Medulla oblongata (tissue), 1 donor: ENCODE measurements around the gene INPP5K.
A peak's percentile ranks its signal among the peaks of the same experiment; 100 is the strongest.
"Not testable (repeated sequence)": the region's sequence is repeated elsewhere in the genome, so short reads cannot be mapped to it uniquely, and the experiment has no call there.

Experiments
- DNase-seq: peaks from one replicate; pipeline ENCODE4 v3.0.0-alpha.2; 2015; ENCODE audit errors: extremely low spot score

INPP5K gene

DNA sequence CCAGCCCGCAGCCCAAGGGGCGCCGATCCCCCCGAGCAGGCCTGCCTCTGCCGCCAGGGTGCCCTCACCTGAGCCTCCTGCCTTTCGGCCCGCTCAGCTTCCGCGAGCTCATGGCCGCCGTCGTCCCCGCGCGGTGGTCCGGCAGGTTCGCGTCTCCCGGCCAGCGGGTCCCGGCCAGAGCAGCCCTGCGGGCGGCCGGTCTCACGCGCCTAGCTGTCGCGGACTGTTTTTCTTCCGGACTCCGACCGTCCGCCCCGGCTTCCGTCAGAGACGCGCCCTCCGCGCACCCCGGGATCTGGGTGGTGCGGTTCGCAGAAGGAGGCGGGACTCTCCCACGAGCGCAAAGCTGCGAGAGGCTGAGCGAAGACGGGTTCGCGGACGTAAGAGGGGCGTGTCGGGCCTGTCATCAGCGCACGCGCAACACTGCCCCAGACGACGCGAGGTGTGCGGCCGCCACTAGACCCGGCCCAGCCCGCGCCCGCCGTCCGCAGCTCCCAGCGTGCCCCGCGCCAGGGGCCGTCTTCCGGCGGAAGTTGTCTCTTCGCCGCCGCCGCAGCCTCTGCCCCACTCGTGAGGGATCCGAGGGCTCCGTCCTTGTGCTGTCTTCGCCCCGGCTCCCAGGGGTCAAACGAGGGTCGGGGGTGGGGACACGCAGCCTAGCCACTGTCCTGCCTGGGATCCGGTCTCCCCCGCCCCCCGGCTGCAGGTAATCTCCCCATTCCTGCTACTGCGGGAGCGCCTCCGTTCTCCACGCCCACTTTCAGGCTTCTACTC lies at the start of gene INPP5K:
TSS of gene INPP5K (minus strand) at position 225 of the 774 bp plus-strand sequence. CDS start at position 112, 113 bp downstream.
- DNase-seq, result peak; percentile 99

DNA sequence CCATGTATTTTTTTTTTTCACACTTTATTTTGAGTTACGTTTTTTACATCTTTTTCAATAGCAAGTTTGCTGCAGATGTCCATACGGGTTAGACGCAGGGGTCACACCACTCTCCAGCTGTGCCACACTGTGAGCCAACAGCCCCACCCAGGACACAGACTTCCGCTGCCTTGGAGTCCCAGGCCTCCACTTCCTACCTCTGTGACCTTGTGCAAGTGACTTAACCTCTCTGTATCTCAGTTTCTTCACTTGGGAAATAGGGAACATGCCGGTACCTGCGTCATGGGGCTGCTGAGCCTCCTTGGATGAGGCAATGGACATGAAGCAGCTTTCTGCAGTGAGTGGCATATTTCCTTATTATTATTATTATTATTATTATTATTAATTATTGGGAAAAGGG lies 49.5 kb upstream of the INPP5K start:
- no peak for DNase-seq

DNA sequence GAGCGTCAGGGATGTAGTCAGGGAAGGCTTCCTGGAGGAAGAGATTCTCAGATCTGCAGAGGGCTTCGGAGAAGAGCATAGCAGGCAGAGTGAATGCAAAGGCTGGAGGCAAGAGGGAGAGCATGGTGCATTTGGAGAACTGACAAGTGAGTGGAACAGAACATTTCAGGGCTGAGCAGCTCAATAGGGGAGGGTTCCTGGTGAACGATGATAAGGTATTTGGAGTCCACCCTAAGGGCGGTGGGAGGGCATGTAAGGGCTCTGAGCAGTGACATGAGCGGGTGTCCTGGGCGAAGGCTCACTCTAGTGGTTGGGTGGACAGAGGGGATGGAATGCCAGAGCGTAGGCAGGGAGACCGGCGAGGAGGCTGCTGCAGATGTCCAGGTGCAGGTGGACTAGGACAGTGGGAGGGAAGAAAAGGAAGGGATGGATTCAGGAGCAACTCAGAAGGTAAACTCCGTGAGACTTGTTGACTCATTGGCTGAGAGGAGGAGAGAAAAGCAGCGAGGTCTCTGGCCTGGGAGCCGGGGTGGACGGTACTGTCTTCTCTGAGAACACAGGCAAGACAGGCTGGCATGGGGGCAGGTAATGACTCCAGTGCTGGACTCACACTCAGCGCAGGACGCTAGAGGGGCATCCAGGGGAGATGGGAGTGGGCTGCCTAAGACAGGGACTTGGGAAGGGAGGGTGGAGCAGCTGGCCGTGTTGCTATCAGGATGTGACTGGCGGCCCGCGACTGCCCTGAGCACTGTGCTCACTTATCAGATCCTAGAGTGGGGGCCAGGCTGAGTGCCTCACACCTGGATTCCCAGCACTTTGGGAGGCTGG lies 47.6 kb upstream of the INPP5K start:
- no peak for DNase-seq

DNA sequence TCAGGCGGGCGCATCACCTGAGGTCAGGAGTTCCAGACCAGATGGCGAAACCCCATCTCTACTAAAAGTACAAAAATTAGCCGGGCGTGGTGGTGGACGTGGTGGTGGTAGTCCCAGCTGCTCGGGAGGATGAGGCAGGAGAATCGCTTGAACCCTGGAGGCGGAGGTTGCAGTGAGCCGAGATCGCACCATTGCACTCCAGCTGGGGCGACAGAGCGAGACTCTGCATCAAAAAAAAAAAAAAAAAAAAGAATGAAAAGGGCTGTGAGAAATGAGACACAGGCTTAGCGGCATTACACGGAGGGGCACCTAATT lies 47.0 kb upstream of the INPP5K start:
- not testable (repeated sequence) for DNase-seq

DNA sequence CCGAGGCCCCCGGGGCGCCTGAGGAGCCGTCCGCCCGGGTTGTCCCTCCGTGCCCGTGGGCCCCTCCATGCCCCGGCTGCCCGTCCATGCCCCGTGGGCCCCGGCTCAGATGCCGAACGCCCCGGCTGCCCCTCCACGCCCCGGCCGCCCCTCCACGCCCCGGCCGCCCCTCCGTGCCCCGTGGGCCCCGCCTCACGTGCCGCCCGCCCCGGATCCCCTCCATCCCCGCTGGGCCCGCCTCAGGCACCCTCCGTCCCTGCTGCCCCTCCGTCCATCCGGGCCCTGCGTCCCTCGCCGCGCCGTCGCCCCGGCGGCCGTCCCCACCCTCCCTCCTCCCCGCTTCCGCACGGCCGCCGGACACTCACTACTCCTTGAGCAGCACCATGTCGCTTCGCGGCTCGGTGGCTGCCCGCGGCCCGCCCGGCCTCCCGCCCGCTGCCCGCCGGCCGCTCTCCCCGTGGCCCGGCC lies 45.8 kb upstream of the INPP5K start:
- no peak for DNase-seq

DNA sequence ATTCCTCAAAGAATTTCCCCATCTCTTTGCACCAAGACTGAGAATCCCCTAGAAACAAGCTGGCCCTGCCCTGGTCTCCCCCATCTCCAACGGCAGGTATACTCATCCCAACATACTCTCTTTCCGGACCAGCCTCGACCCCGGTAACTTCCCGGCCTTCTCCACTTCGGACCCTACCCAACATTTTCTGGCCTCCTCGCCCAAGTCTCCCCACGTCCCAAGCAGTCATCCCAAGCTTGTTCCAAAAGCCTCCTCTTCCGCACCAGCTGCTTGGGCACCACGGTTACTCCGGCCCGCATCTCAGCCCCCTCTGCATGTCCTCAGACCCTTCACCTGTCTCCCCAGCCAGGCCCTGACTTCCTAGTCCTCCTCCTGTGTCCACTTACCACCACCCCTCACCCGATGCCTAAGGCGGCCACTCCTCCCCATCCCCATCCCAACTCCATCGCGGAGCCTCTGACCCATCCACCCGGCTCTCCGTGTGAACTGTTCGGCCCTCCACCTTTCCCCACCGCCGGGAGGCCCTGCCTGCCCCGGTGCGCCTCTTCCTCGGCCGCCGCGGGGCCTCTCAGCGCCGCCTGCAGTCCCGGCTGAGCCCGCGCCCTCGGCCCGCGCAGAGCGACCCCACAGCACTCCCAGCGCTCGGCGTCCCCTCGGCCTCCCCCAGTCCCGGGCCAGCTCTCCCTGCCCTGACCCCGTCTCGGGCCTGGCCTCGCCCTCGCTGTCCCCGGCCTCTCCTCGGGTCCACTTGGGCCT lies 45.2 kb upstream of the INPP5K start:
- no peak for DNase-seq

DNA sequence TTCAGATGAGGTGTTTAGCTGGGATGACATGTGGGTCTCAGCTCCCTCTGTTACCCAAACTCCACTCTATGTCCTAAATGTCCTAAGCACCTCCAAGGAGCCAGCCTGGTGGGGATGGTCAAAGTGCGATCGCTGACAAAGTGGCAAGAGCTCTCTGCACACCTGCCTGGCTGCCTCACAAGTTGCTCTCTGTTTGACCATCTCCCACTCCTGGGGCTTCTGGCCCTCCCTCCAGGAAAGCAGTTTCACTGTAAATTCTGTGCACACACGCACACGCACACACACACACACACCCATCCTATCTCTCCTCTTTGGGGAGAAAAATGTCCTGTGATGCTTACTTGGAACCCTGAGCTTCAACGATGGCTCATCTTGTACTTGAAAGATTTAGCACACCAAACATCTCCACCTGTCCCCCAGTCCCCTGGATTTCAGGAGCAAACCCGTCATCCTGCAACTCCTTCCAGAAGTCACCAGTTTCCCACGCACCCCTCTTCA lies 44.5 kb upstream of the INPP5K start:
- DNase-seq, result no peak

DNA sequence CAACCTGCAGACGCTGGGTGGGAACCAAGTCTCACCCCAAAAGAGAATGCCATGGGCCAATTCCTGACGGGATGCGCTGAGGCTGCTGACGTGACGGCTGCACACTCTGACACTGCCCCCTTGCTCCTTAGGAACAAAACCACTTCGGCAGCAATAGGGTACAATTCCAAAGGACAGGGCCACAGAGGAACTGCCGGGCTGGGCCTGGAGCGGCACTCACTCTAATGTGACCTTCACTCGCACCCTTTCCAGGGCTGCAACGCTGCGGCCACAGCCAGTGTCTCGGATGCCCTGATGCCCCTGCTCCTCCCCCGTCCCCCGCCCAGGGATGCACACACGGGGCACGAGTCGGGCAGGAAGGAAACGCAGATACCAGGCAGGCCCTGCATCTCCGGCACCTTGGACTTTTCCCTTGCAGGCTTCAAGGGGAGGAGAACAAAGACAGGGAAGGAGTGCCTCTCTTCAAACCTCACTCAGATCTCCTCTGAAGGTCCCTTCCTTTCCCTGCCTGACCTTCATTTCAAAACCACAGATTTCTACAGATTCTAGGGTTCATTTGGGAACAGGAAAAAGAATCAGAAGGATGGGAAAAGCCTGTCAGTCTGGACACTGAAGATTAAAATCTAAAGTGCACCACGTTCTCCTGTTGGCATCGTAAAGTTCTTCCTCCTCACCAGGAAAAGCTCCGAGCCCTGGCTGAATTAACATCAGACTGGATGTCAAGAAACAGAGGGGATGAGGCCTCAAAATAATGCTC lies 43.9 kb upstream of the INPP5K start:
- no peak for DNase-seq

DNA sequence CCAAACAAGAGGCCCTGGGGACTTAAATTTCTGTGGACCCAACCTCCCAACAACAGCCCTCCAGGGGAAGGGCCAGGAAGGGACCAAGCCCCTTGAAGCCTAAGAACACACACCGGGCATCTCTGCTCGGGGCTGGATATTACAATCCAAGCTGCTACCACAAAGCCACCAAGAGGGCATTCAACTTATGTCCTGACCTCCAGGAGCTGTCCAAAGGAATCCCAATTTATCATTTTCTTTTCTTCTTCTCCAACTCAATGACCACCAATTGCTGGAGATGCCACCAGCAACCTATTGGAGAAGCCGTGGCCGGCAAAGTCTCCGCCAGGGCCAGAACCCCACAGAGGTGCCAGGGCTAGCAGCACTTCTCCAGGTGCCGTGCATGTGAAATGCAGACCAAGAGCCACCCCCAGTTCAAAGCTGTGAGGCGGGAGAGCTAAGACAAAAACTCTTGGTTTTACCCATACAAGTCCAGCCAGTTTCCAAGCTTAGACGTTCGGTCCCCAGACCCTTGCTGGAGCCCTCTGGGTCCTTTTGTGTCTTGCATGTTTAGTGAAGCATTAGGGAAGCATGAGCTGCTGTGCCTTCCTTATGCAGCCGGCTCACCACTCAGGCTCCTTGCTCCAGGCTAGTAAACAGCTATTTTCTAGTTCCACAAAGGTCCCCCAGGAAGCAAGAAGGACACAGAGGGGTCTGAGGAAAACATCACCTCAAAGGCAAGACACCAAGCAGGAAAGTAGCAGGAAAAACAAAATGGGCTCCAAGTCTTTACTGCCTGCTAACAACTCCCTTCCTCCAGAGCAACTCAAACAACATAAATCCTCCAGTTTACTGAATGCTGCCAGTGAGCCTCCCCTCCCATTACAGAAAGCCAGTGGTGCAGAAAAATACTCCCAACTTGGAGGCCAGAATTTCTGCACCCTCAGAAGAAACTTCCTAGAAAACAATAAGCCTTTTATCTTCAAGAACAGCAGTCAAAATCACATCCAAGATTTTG lies 42.9 kb upstream of the INPP5K start:
- peak; percentile 29 for DNase-seq

DNA sequence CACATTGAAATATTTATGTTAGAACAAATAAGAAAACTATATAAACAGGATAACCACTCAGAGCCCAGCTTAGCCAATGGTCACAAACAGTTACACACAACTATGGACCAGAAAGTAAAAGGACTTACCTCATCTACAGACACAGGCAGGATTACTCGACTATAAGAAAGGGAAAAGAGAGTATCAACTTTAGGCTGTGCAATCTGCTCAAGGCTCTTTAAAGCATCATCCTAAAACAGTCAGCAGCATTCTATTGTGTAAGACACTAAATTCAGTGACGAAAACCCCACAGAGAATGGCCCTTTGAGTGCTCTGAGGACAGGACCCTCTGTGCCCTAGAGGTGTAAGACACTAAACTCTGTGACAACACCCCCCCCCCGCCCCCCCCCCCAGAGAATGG lies 42.0 kb upstream of the INPP5K start:
- no peak for DNase-seq

DNA sequence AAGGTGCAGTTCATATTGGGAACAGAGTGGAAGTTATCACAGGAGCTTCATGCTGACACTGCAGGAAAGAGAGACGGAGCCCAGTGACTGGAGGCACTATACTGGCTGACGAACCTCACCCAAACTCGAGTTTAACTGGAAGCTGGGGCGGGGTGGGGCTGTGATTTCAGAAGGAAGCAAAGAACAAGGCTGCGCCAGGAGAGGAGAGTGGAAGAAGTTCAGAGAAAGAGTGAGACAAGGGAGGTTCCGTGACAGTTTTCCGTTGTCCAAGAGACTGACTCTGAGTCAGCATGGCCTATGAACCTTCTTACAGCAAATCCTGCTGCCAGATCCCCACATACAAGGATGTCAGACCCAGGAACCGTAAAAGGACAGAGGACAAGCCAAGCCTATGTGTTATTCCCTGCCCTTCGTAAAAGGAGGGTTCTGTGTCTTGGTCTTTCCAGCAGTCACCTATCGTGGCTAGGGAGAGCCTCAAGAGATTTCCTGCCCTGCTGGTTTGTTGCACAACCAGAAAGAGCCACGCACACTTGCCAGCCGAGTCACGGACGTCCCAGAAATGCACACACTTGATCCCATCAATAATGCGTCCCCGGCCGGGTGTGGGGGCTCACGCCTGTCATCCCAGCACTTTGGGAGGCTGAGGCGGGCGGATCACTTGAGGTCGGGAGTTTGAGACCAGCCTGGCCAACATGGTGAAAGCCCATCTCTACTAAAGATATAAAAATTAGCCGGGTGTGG lies 41.1 kb upstream of the INPP5K start:
- DNase-seq, result no peak

DNA sequence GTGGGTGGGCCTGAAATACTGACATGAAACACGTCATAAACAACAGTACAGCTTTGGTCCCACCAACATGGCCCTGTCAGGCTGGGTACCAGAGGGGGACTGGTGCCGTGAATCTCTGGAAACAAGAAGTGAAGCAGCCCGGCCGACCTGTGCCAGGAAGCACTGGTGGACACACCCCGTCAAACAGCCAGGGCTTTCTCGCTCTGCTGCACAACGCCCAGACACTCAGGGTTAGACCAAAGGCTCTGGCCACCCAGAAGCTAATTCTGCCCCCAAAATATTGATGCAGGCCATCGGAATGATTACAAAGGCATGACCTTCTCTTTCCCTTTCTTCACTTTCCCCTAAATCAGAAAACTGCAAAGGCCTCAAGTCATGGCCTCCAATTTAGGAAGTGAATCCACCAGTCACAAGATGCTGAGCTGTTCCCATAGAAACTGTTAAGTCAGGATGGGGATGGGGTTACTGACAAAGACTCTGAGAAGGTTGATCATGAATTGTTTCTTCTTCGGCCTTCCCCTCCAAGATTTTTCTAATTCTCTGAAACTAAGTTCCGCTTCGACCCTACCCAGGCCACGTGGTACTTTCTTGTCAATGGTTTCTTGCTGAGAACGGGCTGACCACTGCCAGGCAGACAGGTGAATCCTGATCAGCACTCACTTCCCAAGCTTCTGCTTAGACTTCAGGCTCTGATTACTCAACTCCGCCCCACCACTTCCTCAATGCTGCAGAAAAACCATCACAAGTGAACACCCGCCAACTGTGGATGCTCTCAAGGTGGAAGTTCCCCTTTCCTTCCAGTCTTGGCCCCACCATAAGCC lies 39.4 kb upstream of the INPP5K start:
- peak; percentile 77 for DNase-seq

DNA sequence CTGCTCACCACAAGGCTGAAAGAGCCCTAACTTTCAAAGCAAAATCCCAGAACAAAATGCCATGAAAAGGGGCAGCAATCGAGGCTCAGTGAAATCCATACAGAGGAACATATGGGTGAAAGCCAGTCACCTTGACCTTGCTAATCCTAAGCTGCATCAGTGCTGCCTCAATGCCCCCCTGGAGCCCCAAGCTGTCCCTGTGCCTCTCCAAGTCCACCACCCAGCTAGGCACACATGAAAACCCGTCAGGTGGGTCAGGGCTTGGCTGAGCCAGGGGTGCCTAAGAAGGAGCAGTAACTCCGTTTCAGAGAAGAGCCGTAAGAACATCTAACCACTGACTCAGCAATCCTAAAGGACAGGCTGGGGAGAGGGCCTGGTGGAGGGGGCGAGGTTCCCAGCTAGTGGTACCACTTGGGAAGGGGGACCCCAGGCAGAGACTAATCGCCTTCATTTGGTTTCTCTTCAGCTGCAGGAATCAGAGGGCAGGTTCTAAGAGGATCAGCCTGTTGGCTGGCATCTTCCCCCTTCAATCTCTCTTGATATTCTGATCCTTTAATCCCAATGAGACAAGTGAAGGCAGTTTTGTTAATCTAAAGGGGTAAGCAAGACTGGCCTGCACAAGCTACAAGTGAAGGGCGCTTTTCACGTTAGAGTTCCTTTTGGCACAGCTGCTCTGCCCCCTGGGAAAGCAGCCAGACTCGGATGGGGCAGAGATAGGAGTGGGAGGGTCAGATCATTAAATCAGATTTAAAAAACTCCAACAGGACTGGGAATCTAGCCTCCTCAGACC lies 38.5 kb upstream of the INPP5K start:
- DNase-seq, result no peak

DNA sequence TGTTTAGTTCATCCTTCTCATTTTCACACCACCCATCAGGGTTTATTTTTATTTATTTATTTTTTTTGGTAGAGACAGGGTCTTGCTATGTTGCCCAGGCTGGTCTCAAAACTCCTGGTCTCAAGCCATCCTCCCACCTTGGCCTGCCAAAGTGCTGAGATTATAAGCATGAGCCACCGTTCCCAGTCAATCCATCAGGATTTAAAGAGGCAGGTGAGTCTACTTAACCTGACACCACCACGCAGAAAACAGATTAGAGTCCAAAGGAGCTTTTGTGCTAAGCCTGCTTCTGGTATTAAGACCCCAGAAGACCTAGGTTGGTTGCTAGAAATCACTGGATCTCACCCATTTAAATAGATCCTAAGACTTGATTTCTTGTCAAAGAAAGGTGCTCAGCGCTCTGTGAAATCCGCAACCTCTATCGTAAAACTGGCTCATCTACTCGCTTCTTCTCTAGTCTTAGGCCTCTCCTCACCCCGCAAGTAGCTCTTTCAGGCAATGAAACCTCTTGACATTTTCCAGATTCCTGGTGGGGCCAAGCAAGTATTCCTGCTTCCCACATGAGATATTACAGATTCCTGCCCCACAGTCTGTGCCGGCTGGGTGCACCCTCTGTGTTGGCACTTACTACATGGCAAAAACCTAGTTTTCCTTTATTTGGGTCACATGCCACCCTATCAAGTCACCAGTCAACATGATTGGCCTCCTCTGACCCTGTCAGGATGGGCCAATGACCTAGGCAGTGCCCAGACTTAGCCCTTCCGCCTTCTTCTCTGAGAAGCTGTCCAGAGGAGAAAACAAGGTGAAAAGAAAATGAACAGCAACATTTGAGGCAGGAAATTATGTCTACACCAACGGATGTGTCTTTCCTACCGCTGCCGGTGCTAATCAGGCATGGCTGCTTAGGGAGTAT lies 37.2 kb upstream of the INPP5K start:
- no peak for DNase-seq

DNA sequence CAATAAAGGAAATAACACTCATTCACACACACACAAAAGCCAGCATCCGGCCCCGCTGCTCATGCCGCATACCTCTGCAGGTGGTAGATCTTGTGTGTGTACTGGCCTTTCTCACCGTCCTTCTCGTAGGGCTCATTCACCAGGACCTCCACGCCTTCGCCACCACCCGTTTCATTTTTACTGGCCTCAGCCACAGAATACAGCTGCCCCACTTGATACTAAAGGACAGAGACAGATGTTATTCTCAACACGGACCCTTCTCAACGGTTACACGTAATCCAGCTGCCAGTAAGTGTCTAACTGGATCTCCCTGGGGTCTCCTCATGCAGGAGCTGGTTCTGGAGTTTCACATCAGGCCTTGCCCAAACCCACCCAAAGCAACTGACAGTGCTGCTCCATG lies 36.5 kb upstream of the INPP5K start:
- no peak for DNase-seq

DNA sequence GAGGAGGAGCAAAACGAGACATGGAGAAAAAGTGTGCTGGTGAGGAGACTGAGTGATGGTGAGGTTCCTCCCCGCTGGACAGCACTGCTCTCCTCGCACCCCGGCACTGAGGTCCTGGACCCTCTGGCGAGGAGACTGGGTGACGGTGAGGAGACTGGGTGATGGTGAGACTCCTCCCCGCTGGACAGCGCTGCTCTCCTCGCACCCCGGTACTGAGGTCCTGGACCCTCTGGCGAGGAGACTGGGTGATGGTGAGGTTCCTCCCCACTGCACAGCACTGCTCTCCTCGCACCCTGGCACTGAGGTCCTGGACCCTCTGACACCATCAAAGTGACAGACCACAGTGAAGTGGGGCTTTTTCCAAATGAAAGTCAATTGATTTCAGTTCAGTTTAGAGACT lies 35.3 kb upstream of the INPP5K start:
- DNase-seq, result no peak

DNA sequence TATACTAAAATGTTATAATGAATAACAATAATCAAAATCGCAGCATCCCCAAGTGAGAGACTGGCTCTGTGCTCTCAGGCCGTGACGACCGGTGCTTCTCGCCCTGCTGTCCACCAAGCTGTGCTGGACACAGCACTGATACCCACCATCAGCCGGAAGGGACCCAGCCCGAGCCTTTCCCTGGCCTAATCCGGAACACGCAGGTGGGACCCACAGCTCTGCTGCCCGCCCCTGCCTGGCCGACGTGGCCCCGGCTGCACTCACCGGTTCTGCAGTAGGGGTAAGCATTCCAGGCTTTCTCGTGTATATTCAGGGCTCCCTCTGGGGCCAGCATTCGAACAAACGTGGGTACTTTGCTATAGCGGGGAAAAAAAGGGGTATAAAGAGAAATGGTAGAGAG lies 31.6 kb upstream of the INPP5K start:
- no peak for DNase-seq
